GM12875 (cell line): Measurements from ENCODE around the gene KIF1B.

Source experiments
- H3K4me3 ChIP-seq: one replicate; pipeline ENCODE4 v1.5.1; 2011; ENCODE audit warnings: low read depth, low read length, control low read depth
- CTCF ChIP-seq: IDR thresholded peaks from 2 replicates; pipeline ENCODE4 v1.5.1; 2011; ENCODE audit warnings: low read depth, mild to moderate bottlenecking, control low read depth, inconsistent platforms, low read length, moderate library complexity, borderline replicate concordance; ENCODE audit not compliant: insufficient read depth

Gene KIF1B

GRCh38 chr1:10267921-10268320 lies 57.6 kb downstream of the KIF1B start:
- TF ChIP-seq CTCF: no peak
- no peak overlapping the region for H3K4me3 ChIP-seq

- no peak overlapping the region for H3K4me3 ChIP-seq
- TF ChIP-seq CTCF: no peak
These were observed 60.7 kb downstream of the KIF1B start for GRCh38 chr1:10271090-10271489.

GRCh38 chr1:10271869-10272268 lies 61.5 kb downstream of the KIF1B start:
- no peak for TF ChIP-seq CTCF
- no peak overlapping the region for H3K4me3 ChIP-seq

GRCh38 chr1:10272274-10272673 lies 61.9 kb downstream of the KIF1B start:
- TF ChIP-seq CTCF: no peak
- no peak overlapping the region for H3K4me3 ChIP-seq

- H3K4me3 ChIP-seq: no peak overlapping the region
- TF ChIP-seq CTCF: no peak
These were observed 68.5 kb downstream of the KIF1B start for GRCh38 chr1:10278880-10279279.

- no peak overlapping the region for H3K4me3 ChIP-seq
- TF ChIP-seq CTCF: no peak
These were observed 70.3 kb downstream of the KIF1B start for GRCh38 chr1:10280439-10281350.

- TF ChIP-seq CTCF: no peak
- H3K4me3 ChIP-seq: no peak overlapping the region
These were observed 73.1 kb downstream of the KIF1B start for GRCh38 chr1:10283318-10283984.
